H1 (cell line): ENCODE data around the gene DNMT1. TPM values are rescaled to one million over a fixed set of nuclear protein-coding genes. Genes with fewer than 3 reads are reported as not detected.

Source experiments
- CTCF ChIA-PET: fragments of 300-600 bp; sonication (Branson Sonifier 250); formaldehyde crosslinking; loops from one replicate; lab custom pipeline; 2021; ENCODE audit not compliant: partially characterized antibody; lab: Charles Lee
- POLR2A ChIA-PET: fragments of 300-600 bp; sonication (Branson Sonifier 250); formaldehyde crosslinking; loops from one replicate; lab custom pipeline; 2021; ENCODE audit warnings: inconsistent platforms; ENCODE audit not compliant: partially characterized antibody; lab: Charles Lee
- DNase-seq, 2 experiments: peaks; one replicate each; pipeline versions ENCODE4 v3.0.0 to v3.0.0-alpha.2; 2010 to 2022; ENCODE audit warnings: low spot score in 2 of 2, low read depth in 1 of 2, mixed read lengths in 1 of 2
- FAIRE-seq: peaks from 2 replicates; lab custom pipeline; 2011; peaks lifted over from hg19 to GRCh38; lab: Jason Lieb, UNC
- H2AFZ ChIP-seq: 2 replicates; pipeline ENCODE4 v1.8.1; 2012; ENCODE audit warnings: low read length, inconsistent platforms
- H2AK5ac ChIP-seq: 2 replicates; pipeline ENCODE4 v1.6.1; 2013; ENCODE audit warnings: low read depth, low read length
- H2BK120ac ChIP-seq: replicated peaks from 2 replicates; pipeline ENCODE3; 2013; ENCODE audit warnings: low read depth, low read length, inconsistent platforms
- H2BK12ac ChIP-seq: 2 replicates; pipeline ENCODE4 v1.6.1; 2013; ENCODE audit warnings: low read depth, low read length
- H2BK15ac ChIP-seq: 2 replicates; pipeline ENCODE4 v1.6.1; 2013; ENCODE audit warnings: low read length
- H2BK20ac ChIP-seq: 2 replicates; pipeline ENCODE4 v1.6.1; 2013; ENCODE audit warnings: low read length
- H2BK5ac ChIP-seq: 2 replicates; pipeline ENCODE4 v1.6.1; 2013; ENCODE audit warnings: low read depth, low read length
- H3K14ac ChIP-seq: 2 replicates; pipeline ENCODE4 v1.6.1; 2013; ENCODE audit warnings: inconsistent platforms; ENCODE audit not compliant: insufficient read length
- H3K18ac ChIP-seq: 2 replicates; pipeline ENCODE4 v1.6.1; 2013; ENCODE audit warnings: low read length; ENCODE audit errors: extremely low read depth
- H3K23ac ChIP-seq: 2 replicates; pipeline ENCODE4 v1.6.1; 2013; ENCODE audit warnings: inconsistent platforms; ENCODE audit not compliant: insufficient read length
- H3K23me2 ChIP-seq: 2 replicates; pipeline ENCODE4 v1.6.1; 2013; ENCODE audit warnings: low read depth, low read length
- H3K27ac ChIP-seq: 2 replicates; pipeline ENCODE4 v1.6.1; 2011; ENCODE audit warnings: low read depth, low read length, inconsistent platforms
- H3K27me3 ChIP-seq, 4 experiments: replicated peaks in 1 of 4; 1 replicate in 1 of 4; 2 replicates in 3 of 4; pipeline versions ENCODE4 v1.6.1 to v1.8.1; 2011 to 2013; ENCODE audit warnings: low read length in 3 of 4, mild to moderate bottlenecking in 3 of 4, inconsistent platforms in 2 of 4, mixed read lengths in 2 of 4, moderate library complexity in 1 of 4; ENCODE audit not compliant: control insufficient read depth in 3 of 4, insufficient read depth in 3 of 4; ENCODE audit errors: extremely low read depth in 1 of 4
- H3K36me3 ChIP-seq, 4 experiments: 2 replicates each; pipeline versions ENCODE4 v1.6.1 to v1.8.1; 2011 to 2013; ENCODE audit warnings: mild to moderate bottlenecking in 4 of 4, low read length in 3 of 4, moderate library complexity in 2 of 4, control low read depth in 1 of 4, inconsistent platforms in 1 of 4; ENCODE audit not compliant: insufficient read depth in 4 of 4, control insufficient read depth in 2 of 4
- H3K4ac ChIP-seq: replicated peaks from 2 replicates; pipeline ENCODE3; 2013; ENCODE audit warnings: low read length, low read depth, mixed read lengths, inconsistent platforms; ENCODE audit not compliant: insufficient read length
- H3K4me1 ChIP-seq, 4 experiments: replicated peaks in 1 of 4; 1 replicate in 1 of 4; 2 replicates in 3 of 4; pipeline versions ENCODE4 v1.6.1 to v1.8.1; 2011 to 2013; ENCODE audit warnings: low read length in 3 of 4, inconsistent platforms in 2 of 4, mixed read lengths in 1 of 4; ENCODE audit not compliant: insufficient read depth in 4 of 4, control insufficient read depth in 3 of 4
- H3K4me2 ChIP-seq, 2 experiments: 2 replicates each; pipeline versions ENCODE4 v1.6.1 to v1.8.1; 2011 to 2013; ENCODE audit warnings: low read depth in 2 of 2, low read length in 2 of 2, control low read depth in 1 of 2, inconsistent platforms in 1 of 2, mild to moderate bottlenecking in 1 of 2; ENCODE audit not compliant: insufficient read depth in 1 of 2
- H3K4me3 ChIP-seq, 4 experiments: fragments of 200-600, 300-600 bp in 1 of 4; sonication (generic), shearing (Covaris generic), sonication (Bioruptor Twin) in 1 of 4; 2 replicates each; pipeline versions ENCODE4 v1.5.1 to v1.8.1; 2011 to 2016; ENCODE audit warnings: low read length in 4 of 4, low read depth in 3 of 4, control low read depth in 2 of 4, inconsistent platforms in 2 of 4, mild to moderate bottlenecking in 2 of 4, mixed read lengths in 1 of 4, moderate library complexity in 1 of 4; ENCODE audit not compliant: insufficient read depth in 2 of 4; ENCODE audit errors: extremely low read depth in 1 of 4
- H3K56ac ChIP-seq: replicated peaks from 2 replicates; pipeline ENCODE3; 2013; ENCODE audit warnings: low read depth, mild to moderate bottlenecking, mixed read lengths, low read length, inconsistent platforms; ENCODE audit not compliant: insufficient read length
- H3K79me1 ChIP-seq: 2 replicates; pipeline ENCODE4 v1.6.1; 2013; ENCODE audit warnings: low read depth, low read length, control low read depth
- H3K79me2 ChIP-seq, 2 experiments: 2 replicates each; pipeline versions ENCODE4 v1.6.1 to v1.8.1; 2012 to 2013; ENCODE audit warnings: low read length in 2 of 2, mild to moderate bottlenecking in 2 of 2, inconsistent platforms in 1 of 2; ENCODE audit not compliant: insufficient read depth in 2 of 2, control insufficient read depth in 1 of 2
- H3K9ac ChIP-seq, 4 experiments: replicated peaks in 1 of 4; 1 replicate in 1 of 4; 2 replicates in 3 of 4; pipeline versions ENCODE4 v1.6.1 to v1.8.1; 2011 to 2013; ENCODE audit warnings: low read depth in 3 of 4, low read length in 3 of 4, control low read depth in 2 of 4, mild to moderate bottlenecking in 2 of 4, moderate library complexity in 2 of 4, inconsistent platforms in 1 of 4; ENCODE audit errors: extremely low read depth in 1 of 4
- H3K9me3 ChIP-seq, 2 experiments: 2 replicates each; pipeline versions ENCODE4 v1.6.1 to v1.8.1; 2012 to 2013; ENCODE audit warnings: mild to moderate bottlenecking in 2 of 2, moderate library complexity in 2 of 2, control low read depth in 1 of 2, inconsistent platforms in 1 of 2, low read depth in 1 of 2, low read length in 1 of 2, mixed read lengths in 1 of 2; ENCODE audit not compliant: insufficient read depth in 2 of 2
- H4K20me1 ChIP-seq, 2 experiments: replicated peaks in 1 of 2; 2 replicates each; pipeline versions ENCODE3 to v1.8.1; 2011 to 2013; ENCODE audit warnings: inconsistent platforms in 2 of 2, low read length in 2 of 2, mild to moderate bottlenecking in 1 of 2; ENCODE audit not compliant: insufficient read depth in 2 of 2, control insufficient read depth in 1 of 2
- H4K5ac ChIP-seq: 2 replicates; pipeline ENCODE4 v1.6.1; 2013; ENCODE audit warnings: low read length, low read depth, mixed read lengths, inconsistent platforms; ENCODE audit not compliant: insufficient read length
- H4K8ac ChIP-seq: 2 replicates; pipeline ENCODE4 v1.8.0; 2013; ENCODE audit warnings: mild to moderate bottlenecking, moderate library complexity, low read length, inconsistent platforms; ENCODE audit not compliant: insufficient read depth; ENCODE audit errors: extremely low read depth
- H4K91ac ChIP-seq: replicated peaks from 2 replicates; pipeline ENCODE3; 2013; ENCODE audit warnings: low read length, mixed read lengths, inconsistent platforms; ENCODE audit not compliant: insufficient read length
- CREB1 ChIP-seq: IDR thresholded peaks from 2 replicates; pipeline ENCODE4 v1.6.1; 2012; ENCODE audit warnings: inconsistent platforms
- E2F6 ChIP-seq: IDR thresholded peaks from 2 replicates; pipeline ENCODE4 v1.6.1; 2012; ENCODE audit warnings: inconsistent platforms
- EGR1 ChIP-seq: IDR thresholded peaks from 2 replicates; pipeline ENCODE4 v1.6.1; 2011; ENCODE audit warnings: low read depth, low read length, borderline replicate concordance
- GABPA ChIP-seq: IDR thresholded peaks from 2 replicates; pipeline ENCODE4 v1.6.1; 2011; ENCODE audit warnings: mild to moderate bottlenecking, low read length, moderate library complexity, borderline replicate concordance; ENCODE audit not compliant: insufficient read depth
- KDM1A ChIP-seq: fragments of 200-600, 300-600 bp; sonication (generic); IDR thresholded peaks from 2 replicates; pipeline ENCODE4 v1.7.1; 2016; ENCODE audit warnings: mild to moderate bottlenecking, low read length, borderline replicate concordance
- POLR2A ChIP-seq, 2 experiments: IDR thresholded peaks; 1 replicate in 1 of 2; 2 replicates in 1 of 2; pipeline ENCODE4 v1.6.1; 2011; ENCODE audit warnings: low read depth in 2 of 2, low read length in 2 of 2, mild to moderate bottlenecking in 2 of 2; ENCODE audit errors: control extremely low read depth in 1 of 2
- RBBP5 ChIP-seq: IDR thresholded peaks from 2 replicates; pipeline ENCODE4 v1.7.1; 2012; ENCODE audit warnings: low read depth, mild to moderate bottlenecking, inconsistent platforms, low read length, moderate library complexity, borderline replicate concordance
- RFX5 ChIP-seq: IDR thresholded peaks from 2 replicates; pipeline ENCODE4 v1.6.1; 2011; ENCODE audit warnings: low read depth, low read length, improper control_type of control experiment, borderline replicate concordance
- SIN3A ChIP-seq, 2 experiments: IDR thresholded peaks in 1 of 2; conservative IDR thresholded peaks in 1 of 2; 2 replicates each; pipeline ENCODE4 v1.6.1; 2011 to 2012; ENCODE audit warnings: low read length in 2 of 2, improper control_type of control experiment in 1 of 2, low read depth in 1 of 2, mild to moderate bottlenecking in 1 of 2
- SP1 ChIP-seq: IDR thresholded peaks from 2 replicates; pipeline ENCODE4 v1.6.1; 2011; ENCODE audit warnings: low read depth, low read length
- SP2 ChIP-seq: IDR thresholded peaks from 2 replicates; pipeline ENCODE4 v1.6.1; 2012; ENCODE audit warnings: mild to moderate bottlenecking, low read length, inconsistent platforms
- TEAD4 ChIP-seq: IDR thresholded peaks from 2 replicates; pipeline ENCODE4 v1.6.1; 2012; ENCODE audit warnings: low read depth, low read length, inconsistent platforms, mixed read lengths
- WGBS, 2 experiments: shearing (Covaris generic) in 1 of 2; methylation state at CpG; one replicate each; pipeline versions ENCODE4 v1.1.6 to v1.1.7; 2013 to 2015; ENCODE audit warnings: low lambda C conversion rate in 2 of 2, mixed read lengths in 2 of 2, inconsistent platforms in 1 of 2, low coverage in 1 of 2, missing lambda C conversion rate in 1 of 2; ENCODE audit not compliant: insufficient replicate concordance in 2 of 2, insufficient coverage in 1 of 2, insufficient read length in 1 of 2; ENCODE audit errors: extremely low coverage in 1 of 2, missing lambda C conversion rate in 1 of 2; 5-methylcytosine and 5-hydroxymethylcytosine counted together
- polyA plus RNA-seq, 7 experiments: library from polyadenylated mRNA; depleted of rRNA in 3 of 7; stranded (reverse) in 5 of 7; unstranded in 2 of 7; fragments of >200 nt in 5 of 7; fragments of 200-250 nt in 2 of 7; gene quantifications; 1 replicate in 5 of 7; 2 replicates in 1 of 7; 4 replicates in 1 of 7; pipeline versions ENCODE4 v1.2.1 to v1.2.3, GENCODE V29; 2011 to 2013; ENCODE audit warnings: missing spikeins in 2 of 7, mixed read lengths in 2 of 7
- total RNA-seq: library from RNA; stranded (reverse); fragmentation: NEBNext Ultra II Directional; extraction: Animal tissue kit (Norgen Biotek cat#: 25700); gene quantifications from 2 replicates; pipeline ENCODE4 v1.2.1, GENCODE V29; 2021

DNMT1 gene
- total and polyA plus RNA-seq, 2 of the 8 experiments (the other 6 are each of a cell fraction or from before 2014, with no cell fraction given): 101 to 210 TPM

DNA sequence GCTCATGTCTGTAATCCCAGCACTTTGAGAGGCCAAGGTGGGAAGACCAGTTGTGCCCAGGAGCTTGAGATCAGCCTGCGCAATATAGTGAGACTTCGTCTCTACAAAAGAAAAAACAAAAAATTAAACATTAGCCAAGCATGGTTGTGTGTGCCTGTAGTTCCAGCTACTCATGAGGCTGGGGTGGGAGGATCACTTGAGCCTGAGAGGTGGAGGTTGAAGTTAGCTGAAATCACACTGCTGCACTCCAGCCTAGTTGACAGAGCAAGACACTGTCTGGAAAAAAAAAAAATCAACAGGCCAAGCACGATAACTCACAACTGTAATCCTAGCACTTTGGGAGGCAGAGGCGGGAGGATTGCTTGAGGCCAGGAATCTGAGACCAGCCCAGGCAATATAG, 40.2 kb upstream of the DNMT1 start:
- 0 out of 7 replicates have a peak, but pooled peaks cover 0 to 3% (median 0%) of the 10 kb centered on the region in 4 experiments for H3K27me3 ChIP-seq
- H2AFZ ChIP-seq: no peak overlapping the region
- H4K91ac ChIP-seq: no peak overlapping the region
- no peak overlapping the region for H2BK5ac ChIP-seq
- H3K14ac ChIP-seq: no peak overlapping the region
- peaks cover 0 to 3% (median 0%) of the 10 kb centered on the region in 4 experiments; a peak in 2 of 7 replicates for H3K4me1 ChIP-seq
- ChIA-PET POLR2A (interaction anchor here (0.6 to 2.2 kb wide), 3 partner anchors 10 to 135 kb away, joined by 3 to 9 read pairs (median 4); no protein-coding TSS in a partner anchor), CTCF (interaction anchor here (1.0 to 2.9 kb wide), 4 partner anchors 15 to 351 kb away, joined by 3 to 14 read pairs (median 6); no protein-coding TSS in a partner anchor)
- H3K18ac ChIP-seq: no peak overlapping the region
- no peak overlapping the region for H2BK120ac ChIP-seq
- H3K4me2 ChIP-seq: no peak overlapping the region
- H3K23ac ChIP-seq: no peak overlapping the region
- WGBS, 2 experiments: 75% methylated on average over 4 of the region's 4 CpGs; no CpG with 5 or more reads in 1 of the 2 experiments
- no peaks in the 10 kb centered on the region for H3K79me2 ChIP-seq
- no peak overlapping the region for H3K4me3 ChIP-seq
- H2BK15ac ChIP-seq: no peak overlapping the region
- TF ChIP-seq RFX5 (no peak), E2F6 (no peak), TEAD4 (no peak), KDM1A (no peak), SP2 (no peak), SP1 (no peak), CREB1 (no peak), POLR2A (IDR thresholded peaks at IDR 0.05; ENCODE audit: control extremely low read depth in 1 of 2, low read depth in 2 of 2, low read length in 2 of 2) (no peak), RBBP5 (no peak), GABPA (no peak), EGR1 (no peak), SIN3A (conservative IDR thresholded peaks at IDR 0.05 in 1 of 2, IDR thresholded peaks at IDR 0.05 in 1 of 2; ENCODE audit: low read depth in 1 of 2, low read length in 2 of 2) (no peak)
- TF ChIP-seq, all 59 proteins: peak for 0
- Histone ChIP-seq H4K8ac (no peak overlapping the region), H2BK20ac (no peak overlapping the region), H3K9ac (no peak overlapping the region), H2AK5ac (no peak overlapping the region), H3K27ac (no peak overlapping the region), H3K79me1 (no peaks in the 10 kb centered on the region), H4K20me1 (no peaks in the 10 kb centered on the region), H2BK12ac (no peak overlapping the region), H4K5ac (no peak overlapping the region), H3K36me3 (no peaks in the 10 kb centered on the region), H3K4ac (no peak overlapping the region), H3K9me3 (no peaks in the 10 kb centered on the region), H3K56ac (no peak overlapping the region), H3K23me2 (peaks cover 10% of the 10 kb centered on the region; the same call in 1 of the 2 replicates)
- FAIRE-seq: no peak
- DNase-seq: no peak
